NAMALWA (cell line): Measurements from ENCODE around the gene ST6GALNAC5.
"Not testable (repeated sequence)": the region's sequence is repeated elsewhere in the genome, so short reads cannot be mapped to it uniquely, and the experiment has no call there.

Experiments used
- DNase-seq: peaks from one replicate; pipeline ENCODE4 v3.0.0-alpha.2; 2015; ENCODE audit warnings: low spot score

ST6GALNAC5 gene

GRCh38 chr1:76867342-76868130 is at the start of gene ST6GALNAC5:
Gene ST6GALNAC5, plus strand, starts transcription at chr1:76867480.
- no peak for DNase-seq

GRCh38 chr1:76820028-76820427 is 47.3 kb upstream of the ST6GALNAC5 start:
- no peak for DNase-seq

- not testable (repeated sequence) for DNase-seq
These were observed 44.3 kb upstream of the ST6GALNAC5 start for GRCh38 chr1:76822961-76823360.

- no peak for DNase-seq
These were observed 43.2 kb upstream of the ST6GALNAC5 start for GRCh38 chr1:76824106-76824505.

GRCh38 chr1:76826072-76826845 is 41.0 kb upstream of the ST6GALNAC5 start:
- DNase-seq: no peak

GRCh38 chr1:76827066-76827465 is 40.2 kb upstream of the ST6GALNAC5 start:
- no peak for DNase-seq

- DNase-seq: no peak
These were observed 36.9 kb upstream of the ST6GALNAC5 start for GRCh38 chr1:76830373-76830772.

- no peak for DNase-seq
These were observed 34.8 kb upstream of the ST6GALNAC5 start for GRCh38 chr1:76832521-76832920.

GRCh38 chr1:76833151-76833550 is 34.1 kb upstream of the ST6GALNAC5 start:
- no peak for DNase-seq

- no peak for DNase-seq
These were observed 33.4 kb upstream of the ST6GALNAC5 start for GRCh38 chr1:76833856-76834255.

- DNase-seq: no peak
These were observed 32.1 kb upstream of the ST6GALNAC5 start for GRCh38 chr1:76835203-76835602.

GRCh38 chr1:76840278-76840677 is 27.0 kb upstream of the ST6GALNAC5 start:
- DNase-seq: no peak

- DNase-seq: no peak
These were observed 25.8 kb upstream of the ST6GALNAC5 start for GRCh38 chr1:76841460-76841859.

- DNase-seq: no peak
These were observed 23.3 kb upstream of the ST6GALNAC5 start for GRCh38 chr1:76843821-76844464.

GRCh38 chr1:76854255-76854654 is 13.0 kb upstream of the ST6GALNAC5 start:
- DNase-seq: no peak

GRCh38 chr1:76856104-76856503 is 11.2 kb upstream of the ST6GALNAC5 start:
- DNase-seq: no peak

- no peak for DNase-seq
These were observed 10.1 kb upstream of the ST6GALNAC5 start for GRCh38 chr1:76857138-76857537.

GRCh38 chr1:76857973-76858372 is 9.3 kb upstream of the ST6GALNAC5 start:
- no peak for DNase-seq

- DNase-seq: no peak
These were observed 6.1 kb upstream of the ST6GALNAC5 start for GRCh38 chr1:76861149-76861548.

GRCh38 chr1:76862447-76862846 is 4.8 kb upstream of the ST6GALNAC5 start:
- no peak for DNase-seq

- DNase-seq: no peak
These were observed 2.9 kb upstream of the ST6GALNAC5 start for GRCh38 chr1:76864383-76864782.

- DNase-seq: no peak
These were observed 1.5 kb upstream of the ST6GALNAC5 start for GRCh38 chr1:76865696-76866286.
